GM19023 (cell line): ENCODE data around the gene MYLK.
"Not testable (repeated sequence)": the region's sequence is repeated elsewhere in the genome, so short reads cannot be mapped to it uniquely, and the experiment has no call there.

ENCODE experiments used
- ATAC-seq: cut with Tn5 transposase; IDR thresholded peaks from one replicate; pipeline ENCODE4 v1.9.1; 2021; ENCODE audit warnings: mild to moderate bottlenecking, moderate library complexity; ENCODE audit not compliant: unreplicated experiment

MYLK gene

DNA sequence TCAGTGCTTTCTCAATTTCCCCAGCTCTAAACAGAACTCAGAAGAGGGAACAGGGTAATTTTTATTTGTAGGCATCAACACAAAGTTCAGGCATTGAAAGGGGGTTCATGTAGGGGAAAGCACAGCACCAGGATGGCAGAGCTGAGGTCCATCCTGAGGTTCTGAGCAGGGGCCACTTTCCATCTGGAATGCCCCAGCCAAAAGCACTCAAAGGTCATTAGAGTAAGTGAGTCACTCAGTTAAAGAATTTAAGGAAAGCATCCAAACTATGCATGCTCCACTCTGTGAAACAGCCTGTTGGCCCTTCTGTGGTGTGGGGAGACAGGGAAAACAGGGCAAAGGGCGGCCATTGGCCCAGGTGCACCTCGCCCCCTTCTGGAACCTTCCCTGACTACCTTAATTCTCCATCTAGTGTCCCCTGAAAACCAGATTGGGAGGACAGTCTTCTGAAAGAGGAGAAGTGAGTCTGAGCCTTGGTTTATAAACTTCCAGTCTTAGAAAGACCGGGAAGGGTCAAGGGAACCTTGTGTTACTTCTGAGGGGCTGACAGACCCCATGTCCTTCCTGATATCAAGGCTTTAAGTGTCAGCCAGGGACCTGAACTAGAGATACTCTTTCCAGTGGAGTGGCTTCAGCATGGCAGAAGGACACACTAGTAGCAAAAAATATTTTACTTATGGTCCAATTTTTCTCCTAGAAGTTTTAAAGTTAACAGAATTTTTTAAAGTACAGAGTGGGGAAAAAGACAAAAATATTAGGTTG is 133.3 kb downstream of the MYLK start:
- no peak for ATAC-seq

DNA sequence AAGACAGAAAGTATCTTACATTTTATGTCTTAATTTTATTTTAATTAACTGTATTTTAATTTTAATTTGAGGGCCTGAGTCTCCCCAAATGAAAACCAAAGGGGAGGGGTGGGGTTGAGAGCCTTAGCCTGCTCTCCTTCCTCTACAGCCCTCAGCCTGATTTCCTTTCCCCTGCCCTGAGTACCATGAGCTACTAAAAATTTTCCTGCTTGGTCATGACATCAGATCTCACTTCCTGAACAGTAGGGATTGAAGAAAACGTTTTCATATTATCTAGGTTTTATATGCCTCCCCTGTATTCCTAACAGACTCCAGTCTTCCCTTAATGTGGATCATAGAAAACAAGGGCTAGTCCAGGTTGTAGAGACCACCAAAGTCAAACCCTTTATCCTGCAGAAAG is 133.9 kb downstream of the MYLK start:
- ATAC-seq: no peak

DNA sequence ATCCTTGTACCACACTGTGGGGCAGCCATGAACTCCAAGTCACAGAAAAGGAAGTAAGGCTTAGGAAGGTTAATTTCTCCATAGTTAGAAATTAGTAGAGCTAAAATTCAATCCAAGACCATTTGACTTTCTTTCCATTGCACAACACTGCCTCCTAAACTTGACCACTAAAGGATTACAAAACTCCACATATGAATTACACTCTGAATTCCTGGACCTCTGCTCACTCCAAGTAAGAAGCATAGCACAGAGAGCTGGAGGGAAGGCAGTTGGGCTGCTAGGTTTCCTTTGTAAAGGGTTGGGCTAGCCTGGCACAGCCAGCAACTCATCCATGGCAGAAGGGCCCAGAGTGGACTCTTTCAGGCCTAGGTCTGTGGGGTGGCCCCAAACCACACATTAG is 134.4 kb downstream of the MYLK start:
- ATAC-seq: no peak

DNA sequence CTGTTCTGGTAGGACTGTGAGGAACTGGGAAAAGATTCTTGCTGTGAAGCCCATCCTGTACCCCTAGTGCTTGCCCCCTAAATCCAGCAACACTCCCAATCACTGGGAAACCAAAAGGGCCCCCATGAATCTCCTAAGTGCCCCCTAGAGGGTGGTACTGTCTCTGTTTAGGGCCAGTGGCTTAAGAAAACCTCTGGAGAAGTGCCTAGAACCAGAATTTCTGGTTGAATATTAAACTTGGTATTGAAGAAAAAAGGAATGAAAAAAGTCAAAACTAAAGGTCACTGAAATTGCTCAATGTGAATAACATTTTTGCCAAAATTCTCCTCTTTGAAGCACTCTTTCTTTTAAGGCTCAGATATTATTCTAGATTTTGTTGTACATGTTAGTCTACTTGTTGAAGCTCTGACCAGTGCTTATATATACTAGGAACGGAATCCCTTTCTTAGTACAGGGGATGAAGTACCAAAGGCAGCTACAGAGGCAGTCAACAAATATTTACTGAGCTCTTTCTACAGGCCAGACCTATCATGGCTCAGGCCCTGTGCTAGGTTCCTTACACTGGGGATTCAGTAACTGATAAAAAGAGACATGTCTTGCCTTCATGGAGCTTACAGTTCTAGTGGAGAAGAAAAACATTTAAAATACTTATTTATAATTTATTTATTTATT is 138.8 kb downstream of the MYLK start:
- ATAC-seq: no peak

DNA sequence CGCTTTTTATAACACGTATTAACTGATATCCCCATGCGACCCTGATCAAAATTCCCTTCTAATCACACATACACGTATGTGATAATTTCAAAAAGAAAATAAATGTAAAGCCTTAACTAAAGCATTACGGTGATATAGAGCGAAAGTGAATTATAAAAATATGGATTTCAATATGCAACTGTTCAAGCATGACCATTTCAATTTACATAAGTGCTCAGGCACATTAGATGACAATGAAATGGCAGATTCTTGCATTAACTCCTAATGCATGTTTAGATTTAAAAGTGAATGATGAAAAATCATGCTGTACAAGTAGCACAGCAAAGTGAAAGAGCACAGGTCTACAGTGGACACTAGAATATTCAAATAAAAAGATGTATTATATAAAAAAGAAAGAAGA is 140.1 kb downstream of the MYLK start:
- no peak for ATAC-seq

DNA sequence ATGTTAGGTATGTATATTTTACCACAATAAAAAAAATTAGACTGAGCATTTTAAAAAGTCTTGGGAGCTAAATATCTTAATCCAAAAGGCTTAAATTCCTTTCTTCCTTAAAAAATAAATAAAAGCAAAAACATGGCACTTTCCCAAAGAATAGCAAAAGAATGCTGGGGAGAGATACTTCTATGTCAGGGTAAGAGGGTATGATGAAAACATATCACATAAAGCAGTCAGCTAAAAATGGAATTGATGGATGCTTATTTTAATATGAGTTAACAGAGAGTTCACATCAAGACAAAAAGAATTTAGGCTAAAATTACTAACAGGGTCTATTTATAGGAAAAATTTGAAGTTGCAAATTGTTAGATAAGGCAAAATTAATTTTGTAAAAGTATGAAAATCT is 141.0 kb downstream of the MYLK start:
- ATAC-seq: no peak

DNA sequence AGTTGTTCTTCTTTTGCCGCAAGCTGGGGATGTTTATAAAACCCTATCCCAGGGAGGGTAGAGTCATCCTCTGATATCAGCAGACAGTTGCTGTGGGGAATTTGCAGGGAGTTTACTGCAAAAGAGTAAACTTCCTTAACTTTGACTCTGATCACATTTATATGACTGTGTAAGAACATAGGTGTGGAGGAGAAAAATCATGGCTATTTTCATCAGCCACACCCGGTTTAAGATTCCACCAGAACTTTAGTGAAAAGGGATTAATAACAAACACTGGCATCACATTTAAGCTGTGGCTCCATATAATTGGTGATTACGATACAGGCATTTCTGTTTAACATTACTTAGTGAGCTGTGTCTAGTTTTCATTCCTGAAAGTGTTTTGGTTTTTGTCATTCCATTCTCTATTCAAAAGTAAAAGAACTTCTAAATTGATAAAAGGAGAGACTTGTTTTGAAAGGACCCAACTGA is 143.1 kb downstream of the MYLK start:
- no peak for ATAC-seq

DNA sequence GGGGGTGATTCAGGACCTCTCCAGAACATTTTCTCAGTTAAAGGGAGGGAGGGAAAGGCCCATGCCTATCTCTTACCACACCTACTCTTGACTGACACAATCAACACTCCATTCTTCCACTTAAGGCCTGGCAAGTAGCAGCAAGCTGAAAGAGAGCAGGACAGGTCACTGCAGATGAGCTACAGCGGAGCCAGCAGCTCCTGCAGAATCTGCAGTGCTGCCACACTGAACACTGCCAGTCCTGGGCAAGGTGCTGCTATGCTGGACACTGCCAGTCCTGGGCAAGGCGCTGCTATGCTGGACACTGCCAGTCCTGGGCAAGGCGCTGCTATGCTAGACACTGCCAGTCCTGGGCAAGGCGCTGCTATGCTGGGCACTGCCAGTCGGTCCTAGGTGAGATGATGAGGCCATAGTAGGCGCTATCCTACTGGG is 143.7 kb downstream of the MYLK start:
- ATAC-seq: no peak

DNA sequence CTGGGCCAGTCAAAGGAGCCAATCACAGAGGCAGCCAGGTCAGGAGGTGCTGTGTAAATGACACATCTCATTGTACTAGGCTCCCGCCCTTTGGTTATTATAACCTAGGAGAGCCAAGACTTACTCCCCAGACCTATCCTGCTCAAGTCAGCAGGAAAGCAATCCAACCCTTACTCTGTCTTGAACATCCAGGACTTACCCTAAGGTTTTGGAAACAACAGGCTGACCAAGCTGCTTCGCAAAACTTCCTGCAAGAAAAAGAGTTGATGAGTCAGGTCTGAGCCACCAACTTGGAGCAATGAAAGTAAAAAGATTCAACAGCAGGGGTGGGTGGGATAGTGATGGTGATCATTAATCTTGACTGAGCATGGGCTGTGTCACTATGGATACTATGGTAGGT is 144.4 kb downstream of the MYLK start:
- no peak for ATAC-seq

DNA sequence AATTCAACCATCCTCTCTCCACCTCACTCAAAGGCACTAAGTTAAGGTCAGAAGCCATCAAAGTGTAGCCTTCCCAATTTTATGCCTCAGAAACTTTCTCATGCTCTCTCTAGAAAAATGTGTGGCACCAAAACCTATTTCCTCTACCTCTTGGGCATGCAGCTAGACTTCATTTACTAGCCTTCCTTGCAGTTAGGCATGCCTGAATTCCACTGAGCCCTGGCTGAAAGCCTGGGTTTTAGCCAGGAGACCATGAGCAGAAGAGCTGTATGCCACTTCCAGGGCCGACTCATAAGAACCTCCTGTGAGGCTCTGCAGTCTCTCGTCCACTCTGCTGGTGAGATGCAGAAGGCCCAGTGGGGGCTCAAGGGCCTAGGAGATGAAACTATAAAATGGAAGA is 145.0 kb downstream of the MYLK start:
- ATAC-seq: no peak

DNA sequence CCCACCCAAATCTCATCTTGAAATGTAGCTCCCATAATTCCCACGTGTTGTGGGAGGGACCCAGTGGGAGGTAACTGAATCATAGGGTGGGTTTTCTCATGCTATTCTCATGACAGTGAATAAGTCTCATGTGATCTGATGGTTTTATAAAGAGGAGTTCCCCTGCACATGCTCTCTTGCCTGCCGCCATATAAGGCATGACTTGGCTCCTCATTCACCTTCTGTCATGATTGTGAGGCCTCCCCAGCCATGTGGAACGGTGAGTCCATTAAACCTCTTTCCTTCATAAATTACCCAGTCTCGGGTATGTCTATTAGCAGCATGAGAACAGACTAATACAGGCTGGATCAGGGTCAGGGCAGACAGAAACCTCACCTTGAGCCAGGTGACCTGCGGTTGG is 145.6 kb downstream of the MYLK start:
- ATAC-seq: not testable (repeated sequence)

DNA sequence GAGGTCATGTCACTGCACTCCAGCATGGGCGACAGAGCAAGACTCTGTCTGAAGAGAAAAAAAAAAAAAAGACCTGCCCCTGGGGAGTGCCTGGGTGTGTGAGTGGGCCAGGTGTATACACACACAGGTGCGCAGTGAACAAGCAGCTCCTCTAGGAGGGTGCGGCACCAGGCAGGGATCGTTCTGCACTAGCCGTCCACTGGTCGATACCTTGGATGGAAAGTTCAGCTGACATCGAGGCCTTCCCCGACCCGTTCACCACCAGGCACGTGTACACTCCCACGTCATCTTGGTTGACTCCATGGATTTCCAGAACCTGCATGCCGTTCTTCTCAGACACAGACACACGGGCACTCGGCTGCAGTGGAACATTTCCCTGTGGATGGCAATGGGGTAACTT is 147.0 kb downstream of the MYLK start:
- ATAC-seq: no peak

DNA sequence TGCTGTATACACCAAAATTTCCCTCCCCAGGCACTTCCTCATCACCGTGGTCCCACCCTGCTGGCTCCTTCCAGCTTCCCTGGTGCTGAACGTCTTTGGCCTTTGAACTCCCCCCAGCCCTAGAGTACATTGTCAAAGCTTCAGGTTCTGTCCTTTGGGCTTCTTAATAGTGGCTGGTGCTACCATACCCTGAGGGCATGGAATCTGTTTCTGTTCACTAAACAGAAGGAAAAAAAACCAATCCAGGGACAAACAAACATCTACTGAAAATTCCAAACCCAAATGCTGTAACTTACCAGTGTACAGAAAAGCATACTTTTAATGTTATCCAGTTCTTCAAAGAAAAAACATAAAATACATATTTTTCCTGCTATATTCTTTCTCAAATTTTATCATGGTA is 148.7 kb downstream of the MYLK start:
- ATAC-seq: no peak

DNA sequence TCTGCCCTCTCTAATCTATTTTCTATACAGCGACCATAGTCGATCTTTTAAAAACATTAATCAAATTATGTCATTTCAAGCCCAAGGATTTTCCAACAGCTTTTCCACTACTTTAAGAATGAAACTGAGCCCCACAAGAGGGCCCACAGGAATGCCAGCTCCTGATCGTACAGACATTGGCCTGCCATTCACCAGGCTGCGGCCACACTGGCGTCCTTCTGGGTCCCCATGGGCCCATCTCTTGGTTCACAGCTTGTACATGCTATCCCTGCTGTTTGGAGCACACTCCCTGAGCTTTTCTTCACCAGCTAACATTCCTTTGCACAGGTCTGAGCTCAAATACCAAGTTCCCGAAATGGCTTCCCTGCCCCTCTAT is 149.6 kb downstream of the MYLK start:
- ATAC-seq: no peak

DNA sequence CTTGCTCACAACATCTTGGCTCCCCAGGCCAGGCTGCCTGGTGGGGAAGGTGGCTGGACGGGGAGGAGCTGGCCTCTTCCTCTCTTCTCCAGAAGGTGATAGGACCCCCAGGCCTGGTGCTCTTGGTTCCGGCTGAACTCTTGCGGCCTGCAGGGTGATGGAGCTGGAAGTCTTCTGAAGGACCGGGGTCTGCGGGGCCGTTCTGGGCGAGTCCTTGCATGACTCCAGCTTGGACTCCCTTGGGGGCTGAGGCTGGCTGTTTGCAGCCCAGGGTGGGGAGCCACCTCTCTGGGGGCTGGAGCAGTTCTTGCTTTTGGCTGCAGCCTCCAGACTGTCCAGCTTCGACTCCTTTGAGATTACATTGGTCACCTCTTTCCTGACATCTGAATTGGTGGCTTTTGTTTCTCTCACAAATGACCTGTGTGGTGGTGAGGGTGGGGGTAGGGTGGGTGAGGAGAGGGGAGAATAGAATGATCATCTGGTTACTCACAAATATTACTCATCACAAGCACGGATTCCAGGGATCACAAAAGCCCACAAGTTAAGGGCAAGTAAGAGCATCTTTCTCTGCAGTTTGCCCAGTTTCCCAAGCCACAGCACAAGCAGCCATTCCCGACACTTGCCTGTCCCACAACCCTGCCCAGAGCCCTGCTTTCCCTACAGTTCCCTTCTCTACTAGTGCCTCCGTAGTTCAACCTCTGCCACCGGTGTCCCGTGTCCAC is 150.2 kb downstream of the MYLK start:
- ATAC-seq: no peak

DNA sequence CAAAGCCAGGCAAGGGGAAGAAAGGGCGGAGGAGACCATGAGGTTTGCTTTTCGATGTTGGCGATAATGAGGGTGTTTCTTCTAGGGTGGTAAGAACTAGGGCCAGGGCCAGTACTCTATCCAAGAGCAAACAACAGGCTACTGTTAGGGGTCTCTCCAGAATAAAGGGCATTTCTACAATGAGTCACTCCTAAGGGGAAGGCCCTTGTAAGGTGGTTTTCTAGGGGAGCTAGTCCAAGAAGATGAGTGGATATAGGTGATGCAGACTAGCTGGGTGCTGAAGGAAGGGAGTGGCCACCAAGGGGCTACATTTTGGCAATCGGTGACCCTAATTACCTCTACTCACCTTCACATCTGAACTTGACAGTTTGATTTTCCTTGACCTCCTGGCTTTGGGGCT is 150.8 kb downstream of the MYLK start:
- ATAC-seq: no peak

DNA sequence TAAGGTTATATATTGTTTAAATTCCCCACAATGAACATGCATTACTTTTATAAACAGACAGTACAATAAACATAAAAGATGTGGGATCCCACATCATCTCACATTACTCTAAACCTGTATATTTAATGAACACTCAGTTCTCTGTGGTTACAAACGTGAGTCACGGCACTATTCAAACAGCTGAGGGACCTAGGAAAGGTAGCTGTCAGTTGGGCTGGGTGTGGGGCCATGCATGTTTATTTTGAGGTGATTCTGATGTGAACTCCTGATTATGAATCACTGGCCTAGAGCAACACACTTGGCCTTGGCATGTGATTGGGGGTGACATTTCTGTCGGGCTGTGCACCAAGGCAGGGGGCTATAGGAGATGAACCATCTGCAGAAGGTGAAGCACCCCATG is 151.7 kb downstream of the MYLK start:
- ATAC-seq: no peak

DNA sequence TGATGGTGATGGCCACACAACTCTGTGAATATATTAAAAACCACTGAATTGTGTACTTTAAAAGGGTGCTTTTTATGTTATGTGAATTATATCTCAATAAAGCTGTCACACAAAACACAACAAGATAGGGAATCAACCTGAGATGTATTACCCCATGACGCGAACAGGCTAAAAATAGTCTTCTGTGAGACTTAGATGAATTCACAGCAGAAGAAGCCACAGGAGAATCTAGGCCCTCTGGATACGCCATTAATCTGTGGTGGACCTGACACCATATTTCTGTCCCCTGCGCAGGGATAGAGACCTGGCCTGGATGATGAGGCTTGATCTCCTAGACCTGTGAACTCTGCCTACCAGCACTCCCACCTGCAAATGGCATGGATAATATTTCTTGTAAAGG is 153.3 kb downstream of the MYLK start:
- ATAC-seq: no peak

DNA sequence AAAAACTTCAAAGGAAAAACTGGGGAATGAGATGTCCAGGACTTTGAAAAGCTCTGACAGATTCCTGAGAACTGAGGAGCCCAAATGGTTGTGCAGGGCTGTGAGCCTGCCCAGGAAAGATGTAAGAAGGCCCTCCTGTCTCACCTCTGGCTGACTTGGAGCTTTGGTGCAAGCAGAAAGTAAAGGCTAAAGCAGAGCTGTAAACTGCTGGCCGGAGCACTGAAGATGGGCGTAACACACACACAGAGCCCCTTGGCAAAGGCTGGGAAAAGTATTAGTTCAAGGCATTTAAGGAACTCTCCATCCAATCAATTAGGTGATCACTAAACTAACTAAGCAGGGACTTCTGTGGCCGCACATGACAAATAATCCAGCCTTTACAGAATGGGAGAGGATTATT is 155.1 kb downstream of the MYLK start:
- ATAC-seq: no peak

DNA sequence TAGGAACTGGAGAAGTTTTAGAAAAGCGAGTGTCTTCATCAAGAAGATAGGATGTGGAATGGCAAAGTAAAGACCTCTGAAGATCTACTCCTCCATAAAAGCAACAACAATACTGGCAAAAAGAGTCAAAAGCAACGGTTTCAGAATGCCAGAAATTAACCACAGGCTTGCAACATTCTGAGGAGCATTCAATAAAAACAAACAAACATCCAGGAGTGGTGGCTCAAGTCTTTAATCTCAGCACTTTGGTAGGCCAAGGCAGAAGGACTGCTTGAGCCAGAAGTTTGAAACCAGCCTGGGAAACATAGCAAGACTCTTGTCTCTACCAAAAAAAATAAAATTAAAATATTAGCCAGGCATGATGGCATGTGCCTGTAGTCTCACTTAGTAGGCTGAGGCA is 156.1 kb downstream of the MYLK start:
- ATAC-seq: no peak

DNA sequence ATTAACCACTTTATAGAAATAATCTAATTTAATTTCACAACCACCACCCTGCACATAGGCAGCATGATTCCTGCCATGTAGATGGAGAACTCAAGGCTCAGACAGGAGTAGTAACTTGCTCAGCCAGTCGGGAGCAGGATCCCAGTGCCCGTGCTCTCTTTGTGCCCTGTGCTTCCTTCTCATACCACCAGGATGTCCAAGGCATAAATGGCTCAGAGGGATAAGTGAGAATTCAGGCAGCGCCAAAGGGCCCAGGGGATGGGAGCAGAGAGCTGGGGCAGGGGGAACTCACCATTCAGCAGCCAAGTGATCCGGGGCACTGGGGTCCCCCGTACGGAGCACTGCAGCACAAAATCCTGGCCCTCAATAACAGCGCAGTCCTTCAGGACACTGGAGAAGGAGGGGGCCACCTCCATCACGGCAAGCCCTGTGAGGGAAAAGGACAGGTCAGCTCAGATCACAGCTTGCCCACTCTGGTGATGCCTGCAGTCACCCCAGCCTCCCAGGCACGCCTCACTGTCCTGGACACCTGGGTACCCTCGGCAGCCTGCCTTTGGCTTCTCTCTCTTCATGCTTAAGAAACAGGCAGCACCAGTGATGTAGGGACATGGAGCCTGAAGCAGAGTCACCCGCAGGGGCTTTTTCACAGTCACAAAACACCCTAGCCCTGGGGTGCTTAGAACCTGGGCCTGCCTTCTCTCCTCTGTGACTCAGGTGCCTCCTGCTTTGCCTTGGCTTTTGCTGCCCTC is 158.3 kb downstream of the MYLK start:
- ATAC-seq: no peak
